ENCODE measurements around the gene USP17L13. TPM values are rescaled to one million over a fixed set of nuclear protein-coding genes. Genes with fewer than 3 reads are reported as not detected.
"Not testable (repeated sequence)": the region's sequence is repeated elsewhere in the genome, so short reads cannot be mapped to it uniquely, and the experiment has no call there.

Gene USP17L13
- total and polyA plus RNA-seq, 2 experiments from 2014 or later, result not detected

GRCh38 chr4:9243579-9243978 lies 18.9 kb downstream of the USP17L13 start, which contains the start of gene USP17L17:
Gene USP17L17, plus strand, starts transcription at chr4:9243879. Its CDS starts 0 bp downstream, at chr4:9243879.
- in situ Hi-C loops (cut with MboI); DNase-seq; H2AFZ ChIP-seq; H3F3A ChIP-seq (ENCODE audit: insufficient read depth); H3K9me3 ChIP-seq (ENCODE audit: low read depth); H3K9me2 ChIP-seq (ENCODE audit: insufficient read depth); H3K27ac ChIP-seq; H3K9ac ChIP-seq; H3K27me3 ChIP-seq (replicated peaks; ENCODE audit: insufficient read depth); H4K20me1 ChIP-seq (ENCODE audit: insufficient read depth); H3K4me1 ChIP-seq (ENCODE audit: insufficient read depth); H3K79me2 ChIP-seq (ENCODE audit: insufficient read depth); H3K4me2 ChIP-seq (ENCODE audit: unreplicated experiment); H3K36me3 ChIP-seq (ENCODE audit: low read depth); H3K4me3 ChIP-seq: not testable (repeated sequence)
- 61 to 67% methylated on average over 12 of the region's 14 CpGs for WGBS, 2 experiments (ENCODE audit: low coverage in 1 of 2, low lambda C conversion rate in 2 of 2, missing lambda C conversion rate in 2 of 2)

GRCh38 chr4:9247953-9248680 lies 23.4 kb downstream of the USP17L13 start, which contains the start of gene USP17L18:
Gene USP17L18, plus strand, starts transcription at chr4:9248630. Its CDS starts 0 bp downstream, at chr4:9248630.
- H3K9me3 ChIP-seq (ENCODE audit: low read depth); H2AFZ ChIP-seq; H3K4me3 ChIP-seq; in situ Hi-C loops (cut with MboI); DNase-seq; H3K36me3 ChIP-seq (ENCODE audit: low read depth); H3K9me2 ChIP-seq (ENCODE audit: insufficient read depth); H3F3A ChIP-seq (ENCODE audit: insufficient read depth); H3K79me2 ChIP-seq (ENCODE audit: insufficient read depth); H3K4me2 ChIP-seq (ENCODE audit: unreplicated experiment); H4K20me1 ChIP-seq (ENCODE audit: insufficient read depth); H3K4me1 ChIP-seq (ENCODE audit: insufficient read depth); H3K9ac ChIP-seq; H3K27me3 ChIP-seq (replicated peaks; ENCODE audit: insufficient read depth); H3K27ac ChIP-seq: not testable (repeated sequence)
- 60% methylated on average over 17 to 18 of the region's 26 CpGs for WGBS, 2 experiments (ENCODE audit: low coverage in 1 of 2, low lambda C conversion rate in 2 of 2, missing lambda C conversion rate in 2 of 2)

GRCh38 chr4:9253078-9253477 lies 28.4 kb downstream of the USP17L13 start, which contains the start of gene USP17L19:
Gene USP17L19, plus strand, starts transcription at chr4:9253378. Its CDS starts 0 bp downstream, at chr4:9253378.
- in situ Hi-C loops (cut with MboI); H4K20me1 ChIP-seq (ENCODE audit: insufficient read depth); H3K4me2 ChIP-seq (ENCODE audit: unreplicated experiment); H2AFZ ChIP-seq; H3K36me3 ChIP-seq (ENCODE audit: low read depth); H3K4me3 ChIP-seq; H3F3A ChIP-seq (ENCODE audit: insufficient read depth); DNase-seq; H3K27me3 ChIP-seq (replicated peaks; ENCODE audit: insufficient read depth); H3K79me2 ChIP-seq (ENCODE audit: insufficient read depth); H3K9me3 ChIP-seq (ENCODE audit: low read depth); H3K4me1 ChIP-seq (ENCODE audit: insufficient read depth); H3K9ac ChIP-seq; H3K27ac ChIP-seq; H3K9me2 ChIP-seq (ENCODE audit: insufficient read depth): not testable (repeated sequence)
- WGBS, 2 experiments (ENCODE audit: low coverage in 1 of 2, low lambda C conversion rate in 2 of 2, missing lambda C conversion rate in 2 of 2), result no CpG with 5 or more reads among the region's 13 CpGs

- H3K9me3 ChIP-seq (ENCODE audit: low read depth); H3K79me2 ChIP-seq (ENCODE audit: insufficient read depth); H3K4me2 ChIP-seq (ENCODE audit: unreplicated experiment); H3K4me1 ChIP-seq (ENCODE audit: insufficient read depth); H3K4me3 ChIP-seq; H3K9me2 ChIP-seq (ENCODE audit: insufficient read depth); H3K36me3 ChIP-seq (ENCODE audit: low read depth); H3F3A ChIP-seq (ENCODE audit: insufficient read depth); DNase-seq; H3K9ac ChIP-seq; H4K20me1 ChIP-seq (ENCODE audit: insufficient read depth); in situ Hi-C loops (cut with MboI); H3K27ac ChIP-seq; H2AFZ ChIP-seq; H3K27me3 ChIP-seq (replicated peaks; ENCODE audit: insufficient read depth): not testable (repeated sequence)
- WGBS, 2 experiments (ENCODE audit: low coverage in 1 of 2, low lambda C conversion rate in 2 of 2, missing lambda C conversion rate in 2 of 2), result no CpG with 5 or more reads among the region's 15 CpGs
Observed at GRCh38 chr4:9257824-9258223, 33.1 kb downstream of the USP17L13 start, which contains the start of gene USP17L20. Gene USP17L20, plus strand, starts transcription at chr4:9258124. Its CDS starts 0 bp downstream, at chr4:9258124.

- H3K36me3 ChIP-seq (ENCODE audit: low read depth); H3K9me3 ChIP-seq (ENCODE audit: low read depth); H2AFZ ChIP-seq; DNase-seq; H3K9me2 ChIP-seq (ENCODE audit: insufficient read depth); H3K4me2 ChIP-seq (ENCODE audit: unreplicated experiment); H3F3A ChIP-seq (ENCODE audit: insufficient read depth); H3K9ac ChIP-seq; H4K20me1 ChIP-seq (ENCODE audit: insufficient read depth); H3K27me3 ChIP-seq (replicated peaks; ENCODE audit: insufficient read depth); H3K79me2 ChIP-seq (ENCODE audit: insufficient read depth); H3K4me1 ChIP-seq (ENCODE audit: insufficient read depth); H3K27ac ChIP-seq; in situ Hi-C loops (cut with MboI); H3K4me3 ChIP-seq: not testable (repeated sequence)
- no CpG with 5 or more reads among the region's 13 CpGs for WGBS, 2 experiments (ENCODE audit: low coverage in 1 of 2, low lambda C conversion rate in 2 of 2, missing lambda C conversion rate in 2 of 2)
Observed at GRCh38 chr4:9262572-9262971, 37.9 kb downstream of the USP17L13 start, which contains the start of gene USP17L21. Gene USP17L21, plus strand, starts transcription at chr4:9262872. Its CDS starts 0 bp downstream, at chr4:9262872.

GRCh38 chr4:9267319-9267718 lies 42.6 kb downstream of the USP17L13 start, which contains the start of gene USP17L22:
Gene USP17L22, plus strand, starts transcription at chr4:9267619. Its CDS starts 0 bp downstream, at chr4:9267619.
- DNase-seq; in situ Hi-C loops (cut with MboI): not testable (repeated sequence)
- WGBS, 2 experiments (ENCODE audit: low coverage in 1 of 2, low lambda C conversion rate in 2 of 2, missing lambda C conversion rate in 2 of 2), result no CpG with 5 or more reads among the region's 15 CpGs

GRCh38 chr4:9271719-9272118 lies 47.0 kb downstream of the USP17L13 start:
- WGBS, 2 experiments (ENCODE audit: low coverage in 1 of 2, low lambda C conversion rate in 2 of 2, missing lambda C conversion rate in 2 of 2), result 60 to 61% methylated on average over 8 of the region's 10 CpGs
- H4K20me1 ChIP-seq (ENCODE audit: insufficient read depth); H2AFZ ChIP-seq; H3K9me2 ChIP-seq (ENCODE audit: insufficient read depth); H3K4me3 ChIP-seq; H3F3A ChIP-seq (ENCODE audit: insufficient read depth); H3K36me3 ChIP-seq (ENCODE audit: low read depth); H3K4me2 ChIP-seq (ENCODE audit: unreplicated experiment); in situ Hi-C loops (cut with MboI); H3K79me2 ChIP-seq (ENCODE audit: insufficient read depth); H3K4me1 ChIP-seq (ENCODE audit: insufficient read depth); H3K9ac ChIP-seq; H3K27me3 ChIP-seq (replicated peaks; ENCODE audit: insufficient read depth); H3K27ac ChIP-seq; DNase-seq; H3K9me3 ChIP-seq (ENCODE audit: low read depth): not testable (repeated sequence)

More at GRCh38 chr4:9267319-9267718, 42.6 kb downstream of the USP17L13 start, which contains the start of gene USP17L22:
- H3K9me2 ChIP-seq (ENCODE audit: insufficient read depth); H3K9me3 ChIP-seq (ENCODE audit: low read depth); H2AFZ ChIP-seq; H3K9ac ChIP-seq; H3K36me3 ChIP-seq (ENCODE audit: low read depth); H3K4me2 ChIP-seq (ENCODE audit: unreplicated experiment); H3K4me3 ChIP-seq; H3K79me2 ChIP-seq (ENCODE audit: insufficient read depth); H3F3A ChIP-seq (ENCODE audit: insufficient read depth); H3K27me3 ChIP-seq (replicated peaks; ENCODE audit: insufficient read depth); H3K4me1 ChIP-seq (ENCODE audit: insufficient read depth); H3K27ac ChIP-seq; H4K20me1 ChIP-seq (ENCODE audit: insufficient read depth): not testable (repeated sequence)

All from GM23248 (cell line).